ENCODE results near the gene HDAC4. TPM values are rescaled to one million over a fixed set of nuclear protein-coding genes. Genes with fewer than 3 reads are reported as not detected.
A peak's percentile ranks its signal among the peaks of the same experiment; 100 is the strongest.

The HDAC4 gene
- total RNA-seq, 1 donor from 2014 or later, result 33.9 TPM

- ATAC-seq, result no peak
These were observed 184.1 kb downstream of the HDAC4 start for GRCh38 chr2:239216614-239217273.

- no peak for ATAC-seq
These were observed 184.7 kb downstream of the HDAC4 start for GRCh38 chr2:239215988-239216613.

- ATAC-seq, result no peak
These were observed 185.5 kb downstream of the HDAC4 start for GRCh38 chr2:239215136-239215925.

GRCh38 chr2:239214725-239215124, 186.1 kb downstream of the HDAC4 start:
- no peak for ATAC-seq

GRCh38 chr2:239213643-239214101, 187.1 kb downstream of the HDAC4 start:
- ATAC-seq, result no peak

GRCh38 chr2:239212929-239213642, 187.7 kb downstream of the HDAC4 start:
- ATAC-seq, result no peak

- ATAC-seq, result no peak
These were observed 188.5 kb downstream of the HDAC4 start for GRCh38 chr2:239212121-239212928.

GRCh38 chr2:239211396-239212094, 189.3 kb downstream of the HDAC4 start:
- ATAC-seq, result no peak

GRCh38 chr2:239209783-239210182, 191.0 kb downstream of the HDAC4 start:
- no peak for ATAC-seq

GRCh38 chr2:239208465-239209180, 192.2 kb downstream of the HDAC4 start:
- ATAC-seq, result no peak

- no peak for ATAC-seq
These were observed 194.0 kb downstream of the HDAC4 start for GRCh38 chr2:239206851-239207250.

- ATAC-seq, result no peak
These were observed 194.8 kb downstream of the HDAC4 start for GRCh38 chr2:239206042-239206441.

GRCh38 chr2:239204876-239205468, 195.8 kb downstream of the HDAC4 start:
- no peak for ATAC-seq

- ATAC-seq, result peak; percentile 13
These were observed 196.5 kb downstream of the HDAC4 start for GRCh38 chr2:239204136-239204875.

GRCh38 chr2:239203443-239204135, 197.2 kb downstream of the HDAC4 start:
- ATAC-seq, result no peak

GRCh38 chr2:239202836-239203235, 198.0 kb downstream of the HDAC4 start:
- ATAC-seq, result peak; percentile 45

GRCh38 chr2:239202343-239202742, 198.5 kb downstream of the HDAC4 start:
- ATAC-seq, result peak; percentile 43

GRCh38 chr2:239201884-239202283, 198.9 kb downstream of the HDAC4 start:
- ATAC-seq, result no peak

- no peak for ATAC-seq
These were observed 199.3 kb downstream of the HDAC4 start for GRCh38 chr2:239201531-239201876.
